GM12801 (cell line): ENCODE measurements around the gene GARIN5A.

Source experiments
- TF ChIP-seq, protein P1 (sequence below): IDR thresholded peaks from one replicate; pipeline ENCODE4 v1.5.1; 2011; ENCODE audit warnings: control low read depth; ENCODE audit not compliant: insufficient read length; ENCODE audit errors: extremely low read depth

Gene GARIN5A

GRCh38 chr19:50492303-50493052, 15.8 kb upstream of the GARIN5A start:
- TF ChIP-seq, protein P1, sequence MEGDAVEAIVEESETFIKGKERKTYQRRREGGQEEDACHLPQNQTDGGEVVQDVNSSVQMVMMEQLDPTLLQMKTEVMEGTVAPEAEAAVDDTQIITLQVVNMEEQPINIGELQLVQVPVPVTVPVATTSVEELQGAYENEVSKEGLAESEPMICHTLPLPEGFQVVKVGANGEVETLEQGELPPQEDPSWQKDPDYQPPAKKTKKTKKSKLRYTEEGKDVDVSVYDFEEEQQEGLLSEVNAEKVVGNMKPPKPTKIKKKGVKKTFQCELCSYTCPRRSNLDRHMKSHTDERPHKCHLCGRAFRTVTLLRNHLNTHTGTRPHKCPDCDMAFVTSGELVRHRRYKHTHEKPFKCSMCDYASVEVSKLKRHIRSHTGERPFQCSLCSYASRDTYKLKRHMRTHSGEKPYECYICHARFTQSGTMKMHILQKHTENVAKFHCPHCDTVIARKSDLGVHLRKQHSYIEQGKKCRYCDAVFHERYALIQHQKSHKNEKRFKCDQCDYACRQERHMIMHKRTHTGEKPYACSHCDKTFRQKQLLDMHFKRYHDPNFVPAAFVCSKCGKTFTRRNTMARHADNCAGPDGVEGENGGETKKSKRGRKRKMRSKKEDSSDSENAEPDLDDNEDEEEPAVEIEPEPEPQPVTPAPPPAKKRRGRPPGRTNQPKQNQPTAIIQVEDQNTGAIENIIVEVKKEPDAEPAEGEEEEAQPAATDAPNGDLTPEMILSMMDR: no peak

DNA sequence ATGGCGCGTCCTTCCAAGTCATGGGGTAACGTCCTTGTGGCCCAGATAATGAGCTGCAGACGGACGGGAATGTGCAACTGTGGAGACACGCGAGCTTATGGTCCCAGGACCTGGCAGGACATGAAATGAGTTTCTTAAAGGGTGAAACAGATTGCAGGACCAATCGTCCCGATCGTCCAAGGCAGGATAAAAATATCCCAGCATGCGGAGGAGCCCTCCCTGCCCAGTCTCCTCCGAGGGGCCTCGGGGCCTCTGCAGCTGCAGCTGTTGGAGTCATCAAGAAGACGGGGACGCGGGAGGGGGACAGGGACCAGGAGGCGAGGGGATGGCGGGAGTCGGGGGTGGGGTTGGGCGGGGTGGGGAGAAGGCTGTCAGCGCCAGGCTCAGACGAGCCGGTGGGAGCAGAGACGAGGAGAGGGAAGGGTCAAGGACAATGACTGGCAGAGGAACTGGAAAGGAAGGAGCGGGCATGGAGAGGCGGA, 14.4 kb upstream of the GARIN5A start:
- TF ChIP-seq, protein P1: no peak

- TF ChIP-seq, protein P1: no peak
Observed at GRCh38 chr19:50490411-50490811, 13.8 kb upstream of the GARIN5A start.

DNA sequence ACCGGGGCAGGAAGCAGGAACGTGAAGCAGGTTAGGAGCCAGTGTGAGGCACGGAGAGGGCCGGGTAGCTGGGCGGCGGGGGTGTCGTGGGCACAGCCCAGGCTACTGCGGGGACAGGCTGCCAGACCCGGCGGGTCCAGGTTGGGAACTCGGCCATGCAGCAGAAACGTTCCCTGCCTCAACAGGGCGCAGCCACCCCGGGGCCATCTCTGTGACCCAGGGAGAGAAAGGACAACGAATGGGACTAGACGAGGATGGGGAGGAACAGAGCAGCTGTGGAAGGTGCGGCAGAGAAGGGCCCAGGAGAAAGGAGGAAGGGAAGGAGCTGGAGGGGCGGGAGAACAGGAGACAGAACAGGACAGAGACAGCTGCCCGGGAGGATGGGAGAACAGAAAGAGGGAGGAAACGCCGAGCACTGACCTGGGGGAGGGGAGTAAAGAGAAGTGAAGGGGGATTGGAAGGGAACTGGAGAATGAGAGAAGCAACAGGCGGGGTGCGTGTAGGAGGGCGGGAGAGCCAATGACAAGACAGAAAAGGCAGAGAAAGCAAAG, 12.9 kb upstream of the GARIN5A start:
- TF ChIP-seq, protein P1: no peak

GRCh38 chr19:50488389-50489194, 11.9 kb upstream of the GARIN5A start:
- TF ChIP-seq, protein P1: no peak

DNA sequence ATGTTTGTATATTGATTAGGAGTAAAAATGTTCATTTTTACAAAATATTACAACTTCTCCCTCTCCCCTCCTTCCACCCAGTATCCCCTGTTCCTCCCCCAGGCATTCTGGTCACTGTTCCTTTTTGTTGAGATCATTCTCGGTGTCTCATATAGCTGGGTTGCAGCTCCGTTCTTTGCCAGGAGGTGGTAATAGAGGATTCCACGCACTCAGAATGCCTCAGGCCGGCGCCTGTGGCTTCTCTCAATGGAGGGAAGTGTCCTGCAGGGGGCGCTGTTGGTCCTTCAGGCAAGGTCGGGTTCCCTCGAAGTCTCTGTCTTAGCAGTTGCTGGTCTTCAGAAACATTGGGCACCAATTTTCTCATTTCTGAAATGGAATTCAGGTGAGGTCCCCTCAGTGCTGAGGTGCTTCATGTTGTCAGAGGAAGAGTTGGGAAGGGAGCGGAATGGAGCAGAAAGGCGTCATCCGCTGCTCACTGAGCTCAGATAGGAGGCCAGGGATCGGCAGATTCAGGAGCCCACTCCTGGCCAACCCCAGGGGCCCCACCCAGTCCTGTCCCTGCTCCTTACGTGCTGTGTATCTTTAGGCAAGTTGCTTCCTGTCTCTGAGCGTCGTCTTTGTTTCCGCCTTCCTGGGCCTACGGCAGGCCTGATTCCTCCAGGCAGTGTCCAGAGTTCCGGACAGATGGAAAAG, 10.3 kb upstream of the GARIN5A start:
- TF ChIP-seq, protein P1: no peak
